HepG2 (cell line): Measurements from ENCODE around the gene NFIC.
A peak's percentile ranks its signal among the peaks of the same experiment; 100 is the strongest.

Experiments
- FOXC1 ChIP-seq: sonication (generic); formaldehyde crosslinking; IDR thresholded peaks from 2 replicates; pipeline ENCODE4 v1.8.0; 2022; ENCODE audit warnings: mild to moderate bottlenecking, missing genetic modification reagents, borderline replicate concordance
- FOXM1 ChIP-seq: sonication (generic); formaldehyde crosslinking; IDR thresholded peaks from 2 replicates; pipeline ENCODE4 v1.5.0; 2020; ENCODE audit warnings: missing genetic modification reagents
- TCF7 ChIP-seq: sonication (generic); IDR thresholded peaks from 2 replicates; pipeline ENCODE4 v1.6.1; 2016; ENCODE audit warnings: antibody characterized with exemption, low read depth
- ZFP91 ChIP-seq: sonication (generic); formaldehyde crosslinking; IDR thresholded peaks from 2 replicates; pipeline ENCODE4 v1.9.0; 2022; ENCODE audit warnings: missing genetic modification reagents, mild to moderate bottlenecking, borderline replicate concordance
- ZKSCAN1 ChIP-seq: fragments of 150-350 bp; IDR thresholded peaks from 2 replicates; pipeline ENCODE4 v1.6.1; 2014; ENCODE audit warnings: low read length

DNA sequence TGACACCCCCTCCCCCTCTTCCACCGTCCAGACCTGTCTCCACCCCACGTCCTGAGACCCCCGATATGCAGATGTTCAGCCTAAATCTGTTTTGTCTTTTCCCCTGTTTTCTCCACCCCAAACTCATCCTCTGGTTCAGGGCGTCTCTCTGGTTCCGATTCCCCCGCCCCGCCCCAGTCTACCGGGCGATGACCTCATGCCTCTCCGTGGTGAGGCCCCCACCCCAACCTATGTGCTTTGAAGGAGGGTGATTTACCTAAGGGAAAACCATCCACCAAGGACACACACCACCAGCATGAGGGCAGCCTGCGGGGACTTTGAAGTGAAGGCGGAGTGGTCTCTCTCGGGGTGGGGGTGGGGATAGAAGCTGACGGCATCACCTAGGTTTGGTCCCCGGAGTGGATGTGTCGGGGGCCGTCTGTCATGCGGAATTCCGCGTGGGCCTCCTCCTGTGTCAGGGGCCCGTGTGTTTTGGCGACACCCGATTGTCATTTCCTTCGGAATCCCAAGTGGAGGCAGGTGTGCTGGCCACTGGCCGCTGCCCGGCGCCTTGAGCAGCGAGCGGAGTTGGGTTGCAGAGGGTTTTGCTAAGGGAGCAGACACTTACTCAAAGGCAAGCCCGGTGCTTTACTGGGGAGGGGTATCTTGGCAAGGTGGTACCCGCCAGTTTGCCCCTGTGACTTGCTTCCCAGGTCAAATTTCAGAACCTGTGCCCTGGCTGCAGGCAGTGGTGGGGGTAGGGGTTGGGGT, 141.2 kb downstream of the NFIC start:
- peak; percentile 80 for TF ChIP-seq TCF7
- no peak for TF ChIP-seq ZKSCAN1
- TF ChIP-seq ZFP91 (CRISPR knock-in tag) = no peak; the same call in 1 of the 2 replicates
- TF ChIP-seq FOXC1 = no peak
- TF ChIP-seq FOXM1 (CRISPR knock-in tag) = no peak
